Glomerular visceral epithelial cell (primary cell): ENCODE results near the gene LTBP2.
A peak's percentile ranks its signal among the peaks of the same experiment; 100 is the strongest.
"Not testable (repeated sequence)": the region's sequence is repeated elsewhere in the genome, so short reads cannot be mapped to it uniquely, and the experiment has no call there.

Experiments
- DNase-seq: peaks from one replicate; pipeline ENCODE4 v3.0.0-alpha.2; 2016; ENCODE audit errors: extremely low spot score

LTBP2 gene

GRCh38 chr14:74551001-74551400 is 61.0 kb downstream of the LTBP2 start:
- DNase-seq: no peak

- DNase-seq: no peak
Measured at GRCh38 chr14:74550071-74550470, 62.0 kb downstream of the LTBP2 start.

GRCh38 chr14:74549588-74549987 is 62.4 kb downstream of the LTBP2 start:
- DNase-seq: no peak

GRCh38 chr14:74548881-74549280 is 63.2 kb downstream of the LTBP2 start:
- no peak for DNase-seq

- DNase-seq: no peak
Measured at GRCh38 chr14:74547331-74547927, 64.6 kb downstream of the LTBP2 start.

- DNase-seq: no peak
Measured at GRCh38 chr14:74546416-74546815, 65.6 kb downstream of the LTBP2 start.

- no peak for DNase-seq
Measured at GRCh38 chr14:74545386-74545785, 66.7 kb downstream of the LTBP2 start.

GRCh38 chr14:74543771-74544438 is 68.1 kb downstream of the LTBP2 start:
- no peak for DNase-seq

GRCh38 chr14:74542056-74542685 is 69.9 kb downstream of the LTBP2 start:
- DNase-seq: no peak

GRCh38 chr14:74541225-74541624 is 70.8 kb downstream of the LTBP2 start:
- DNase-seq: no peak

- DNase-seq: no peak
Measured at GRCh38 chr14:74539503-74539902, 72.5 kb downstream of the LTBP2 start.

GRCh38 chr14:74538411-74539391 is 73.3 kb downstream of the LTBP2 start:
- no peak for DNase-seq

- DNase-seq: not testable (repeated sequence)
Measured at GRCh38 chr14:74536336-74536735, 75.7 kb downstream of the LTBP2 start.

GRCh38 chr14:74535756-74536325 is 76.2 kb downstream of the LTBP2 start:
- DNase-seq: no peak

GRCh38 chr14:74533576-74533975 is 78.5 kb downstream of the LTBP2 start:
- no peak for DNase-seq

- DNase-seq: no peak
Measured at GRCh38 chr14:74532246-74532645, 79.8 kb downstream of the LTBP2 start.

GRCh38 chr14:74531467-74531866 is 80.6 kb downstream of the LTBP2 start:
- peak; percentile 11 for DNase-seq

GRCh38 chr14:74531006-74531405 is 81.0 kb downstream of the LTBP2 start:
- no peak for DNase-seq

- DNase-seq: no peak
Measured at GRCh38 chr14:74528886-74529285, 83.2 kb downstream of the LTBP2 start.

- no peak for DNase-seq
Measured at GRCh38 chr14:74528406-74528805, 83.6 kb downstream of the LTBP2 start.

GRCh38 chr14:74527736-74528280 is 84.2 kb downstream of the LTBP2 start:
- DNase-seq: no peak
